Right cardiac atrium (tissue), 5 donors: ENCODE results near the gene EPHA2. TPM values are rescaled to one million over a fixed set of nuclear protein-coding genes. Genes with fewer than 3 reads are reported as not detected.

Experiments used
- ATAC-seq, 2 donors: fragments of 200-7000 bp; cut with Tn5 transposase; one replicate each; pipeline versions ENCODE4 v1.8.0 to v1.9.1; 2020; ENCODE audit warnings: moderate library complexity in 2 of 2, mild to moderate bottlenecking in 1 of 2
- DNase-seq, 3 donors: peaks; one replicate each; pipeline ENCODE4 v3.0.0-alpha.2; 2020
- H3K27ac ChIP-seq: one replicate; pipeline ENCODE4 v1.5.1; 2013; ENCODE audit warnings: mild to moderate bottlenecking, low read length, control low read depth, moderate library complexity
- H3K27me3 ChIP-seq: one replicate; pipeline ENCODE4 v1.6.1; 2013; ENCODE audit not compliant: control insufficient read depth, insufficient read depth
- H3K4me1 ChIP-seq: one replicate; pipeline ENCODE4 v1.6.1; 2013; ENCODE audit warnings: low read length; ENCODE audit not compliant: control insufficient read depth, insufficient read depth
- H3K4me3 ChIP-seq: one replicate; pipeline ENCODE4 v1.5.1; 2013; ENCODE audit warnings: low read length, control low read depth
- H3K9me3 ChIP-seq: one replicate; pipeline ENCODE4 v1.6.1; 2013; ENCODE audit warnings: low read length; ENCODE audit not compliant: control insufficient read depth
- WGBS: extraction: QIAGEN DNeasy Blood & Tissue Kit; methylation state at CpG from one replicate; pipeline ENCODE4 v1.1.7; 2013; 5-methylcytosine and 5-hydroxymethylcytosine counted together
- intact Hi-C, 4 donors: fragments of 100-400 bp; cut with DNase I; formaldehyde crosslinking; loops; one replicate each; pipeline versions ENCODE4 v1.11.0 to v1.14.0; 2022 to 2023
- polyA plus RNA-seq: library from polyadenylated mRNA; stranded (reverse); fragments of 200-250 nt; gene quantifications from one replicate; pipeline ENCODE4 v1.2.3, GENCODE V29; 2013
- total RNA-seq, 4 donors: library from RNA; stranded (reverse); fragmentation: NEBNext Ultra II Directional; extraction: Animal tissue kit (Norgen Biotek cat#: 25700); gene quantifications; one replicate each; pipeline ENCODE4 v1.2.1, GENCODE V29; 2021
- donor health status: healthy with polysubstance abuse.
- donor health status: DM: no; HTN: yes; CAD: no.
- donor health status: DM: no; HTN: no; CAD: no.
- donor health status: DM: no; HTN: yes; CAD: no; lungs with severe emphysema.
- donor health status: DM: yes; HTN: yes; CAD: no.

Gene EPHA2
- total and polyA plus RNA-seq, 5 donors = 6.4 to 15.7 (median 8.9) TPM

- Histone ChIP-seq H3K4me1 (peaks cover 34% of the 10 kb centered on the region), H3K27ac (peak overlapping the region; percentile 19), H3K9me3 (no peaks in the 10 kb centered on the region), H3K27me3 (no peaks in the 10 kb centered on the region), H3K4me3 (no peak overlapping the region)
- WGBS = 93% methylated on average over 7 of the region's 7 CpGs
- intact Hi-C loops = no loop called here
- peak in 1 of 3 donors; percentile 44 for DNase-seq
- no peak for ATAC-seq
Observed at GRCh38 chr1:16140068-16140596, 15.7 kb downstream of the EPHA2 start.

- WGBS = 71% methylated on average over 3 of the region's 3 CpGs
- ATAC-seq (no peak), DNase-seq (no peak)
- Histone ChIP-seq H3K9me3 (no peaks in the 10 kb centered on the region), H3K27me3 (no peaks in the 10 kb centered on the region), H3K4me3 (no peak overlapping the region), H3K4me1 (peaks cover 30% of the 10 kb centered on the region), H3K27ac (peak overlapping the region; percentile 9)
- intact Hi-C loops = loop anchor here in 1 of 4 donors (10.0 kb wide), 1 partner anchor 55 kb away; no protein-coding TSS in a partner anchor
Observed at GRCh38 chr1:16139473-16139962, 16.4 kb downstream of the EPHA2 start.

GRCh38 chr1:16138772-16139221 lies 17.1 kb downstream of the EPHA2 start:
- no peaks in the 10 kb centered on the region for H3K27me3 ChIP-seq
- H3K4me3 ChIP-seq = no peak overlapping the region
- H3K9me3 ChIP-seq = no peaks in the 10 kb centered on the region
- H3K4me1 ChIP-seq = peaks cover 26% of the 10 kb centered on the region
- H3K27ac ChIP-seq = peak overlapping the region; percentile 9
- DNase-seq = peak in 2 of 3 donors; percentile 56 to 62
- intact Hi-C loops = loop anchor here in 1 of 4 donors (10.0 kb wide), 1 partner anchor 54 kb away; no protein-coding TSS in a partner anchor
- ATAC-seq = peak; percentile 6 to 42
- 58% methylated on average over 9 of the region's 9 CpGs for WGBS

- 88% methylated on average over 31 of the region's 31 CpGs for WGBS
- no peak for ATAC-seq
- H3K27me3 ChIP-seq = no peaks in the 10 kb centered on the region
- no peak overlapping the region for H3K27ac ChIP-seq
- peaks cover 19% of the 10 kb centered on the region for H3K4me1 ChIP-seq
- no peak overlapping the region for H3K4me3 ChIP-seq
- intact Hi-C loops = loop anchor here in 1 of 4 donors (10.0 kb wide), 1 partner anchor 53 kb away; no protein-coding TSS in a partner anchor
- DNase-seq = no peak
- no peaks in the 10 kb centered on the region for H3K9me3 ChIP-seq
Observed at GRCh38 chr1:16137890-16138467, 17.9 kb downstream of the EPHA2 start.

- no peaks in the 10 kb centered on the region for H3K27me3 ChIP-seq
- 85% methylated on average over 12 of the region's 12 CpGs for WGBS
- DNase-seq = peak in 1 of 3 donors; percentile 50
- intact Hi-C loops = loop anchor here in 1 of 4 donors (10.0 kb wide), 1 partner anchor 51 kb away; no protein-coding TSS in a partner anchor
- H3K27ac ChIP-seq = no peak overlapping the region
- H3K9me3 ChIP-seq = no peaks in the 10 kb centered on the region
- peaks cover 5% of the 10 kb centered on the region for H3K4me1 ChIP-seq
- H3K4me3 ChIP-seq = no peak overlapping the region
- ATAC-seq = no peak
Observed at GRCh38 chr1:16135501-16135900, 20.4 kb downstream of the EPHA2 start.

- Histone ChIP-seq H3K4me3 (no peak overlapping the region), H3K27me3 (no peaks in the 10 kb centered on the region), H3K27ac (no peak overlapping the region), H3K4me1 (peaks cover 1% of the 10 kb centered on the region), H3K9me3 (no peaks in the 10 kb centered on the region)
- DNase-seq = no peak
- ATAC-seq = no peak
- WGBS = 96% methylated on average over 16 of the region's 16 CpGs
- intact Hi-C loops = loop anchor here in 1 of 4 donors (10.0 kb wide), 1 partner anchor 50 kb away; no protein-coding TSS in a partner anchor
Observed at GRCh38 chr1:16134906-16135305, 21.0 kb downstream of the EPHA2 start.

- DNase-seq (peak in 1 of 3 donors; percentile 61), ATAC-seq (no peak)
- no peaks in the 10 kb centered on the region for H3K9me3 ChIP-seq
- 78% methylated on average over 33 of the region's 33 CpGs for WGBS
- no peaks in the 10 kb centered on the region for H3K27me3 ChIP-seq
- no peak overlapping the region for H3K4me3 ChIP-seq
- intact Hi-C loops = loop anchor here in 1 of 4 donors (10.0 kb wide), 1 partner anchor 49 kb away; no protein-coding TSS in a partner anchor
- H3K27ac ChIP-seq = no peak overlapping the region
- H3K4me1 ChIP-seq = no peaks in the 10 kb centered on the region
Observed at GRCh38 chr1:16134066-16134801, 21.6 kb downstream of the EPHA2 start.

- Histone ChIP-seq H3K4me1 (peaks cover 4% of the 10 kb centered on the region), H3K27ac (no peak overlapping the region), H3K9me3 (no peaks in the 10 kb centered on the region), H3K4me3 (no peak overlapping the region), H3K27me3 (no peaks in the 10 kb centered on the region)
- 82% methylated on average over 28 of the region's 28 CpGs for WGBS
- intact Hi-C loops = loop anchor here in 1 of 4 donors (10.0 kb wide), 1 partner anchor 48 kb away; no protein-coding TSS in a partner anchor
- peak in 2 of 3 donors; percentile 34 to 59 for DNase-seq
- no peak for ATAC-seq
Observed at GRCh38 chr1:16133007-16133961, 22.6 kb downstream of the EPHA2 start.

GRCh38 chr1:16132325-16132785 lies 23.5 kb downstream of the EPHA2 start:
- Histone ChIP-seq H3K4me3 (no peak overlapping the region), H3K27ac (no peak overlapping the region), H3K9me3 (no peaks in the 10 kb centered on the region), H3K27me3 (no peaks in the 10 kb centered on the region), H3K4me1 (peaks cover 10% of the 10 kb centered on the region)
- no peak for ATAC-seq
- intact Hi-C loops = loop anchor here in 1 of 4 donors (10.0 kb wide), 1 partner anchor 48 kb away; no protein-coding TSS in a partner anchor
- DNase-seq = no peak
- 84% methylated on average over 6 of the region's 6 CpGs for WGBS
